ENCODE data around the gene ZNF628. TPM values are rescaled to one million over a fixed set of nuclear protein-coding genes. Genes with fewer than 3 reads are reported as not detected.
"Not testable (repeated sequence)": the region's sequence is repeated elsewhere in the genome, so short reads cannot be mapped to it uniquely, and the experiment has no call there.

ZNF628 gene
- total RNA-seq, 1 donor from 2014 or later: 15.8 TPM

DNA sequence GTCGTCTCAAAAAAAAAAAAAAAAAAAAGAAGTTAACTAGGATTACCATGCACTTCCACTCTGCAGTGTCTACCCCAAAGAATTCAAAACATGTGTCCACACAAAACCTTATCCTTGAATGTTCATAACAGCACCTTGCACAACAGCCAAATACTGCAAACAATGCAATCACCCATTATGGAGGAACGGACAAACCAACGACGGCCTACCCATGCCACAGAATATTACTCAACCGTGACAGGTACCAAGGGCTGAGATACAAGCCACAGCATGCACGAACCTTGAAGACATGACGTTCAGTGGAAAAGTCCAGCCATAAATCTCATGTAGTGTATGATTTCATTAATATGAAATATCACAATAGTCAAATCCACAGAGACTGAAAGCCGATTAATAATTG lies 30.4 kb upstream of the ZNF628 start:
- DNase-seq (ENCODE audit: low read depth): no peak

DNA sequence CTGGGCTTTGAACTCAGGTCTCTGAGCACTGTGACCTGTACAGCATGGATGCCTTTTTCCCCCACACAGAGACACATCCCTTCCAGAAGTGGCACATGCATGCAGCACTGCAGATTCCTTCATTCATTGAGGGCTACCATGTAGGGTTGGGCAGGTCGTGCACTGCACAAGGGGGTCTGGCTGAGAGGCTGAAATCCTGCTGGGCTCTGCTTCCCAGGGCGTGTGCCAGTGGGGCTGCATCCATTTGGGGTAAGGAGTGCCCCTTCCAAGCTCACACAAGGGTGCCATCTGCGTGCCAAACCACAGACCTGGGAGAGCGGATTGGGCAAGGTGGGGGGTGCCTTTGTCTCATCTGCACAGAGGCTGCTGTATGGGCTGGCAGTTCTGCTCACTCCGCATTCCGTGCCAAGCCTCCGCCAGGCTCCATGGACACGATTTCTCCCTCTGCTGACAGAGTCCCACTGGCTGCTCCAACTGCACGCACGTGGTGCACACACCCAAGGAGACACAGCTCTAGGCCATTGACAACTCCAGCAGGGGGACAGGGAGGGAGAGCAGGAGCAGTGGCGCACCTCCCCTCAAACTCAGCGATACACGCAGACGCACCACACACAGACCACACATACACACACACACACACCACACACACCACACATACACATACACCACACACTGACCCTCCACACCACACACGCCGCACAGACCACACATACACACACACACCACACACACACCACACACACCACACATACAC lies 28.8 kb upstream of the ZNF628 start:
- no peak overlapping the region for H3K4me3 ChIP-seq (ENCODE audit: low read depth, low read length)
- TF ChIP-seq, protein P1, sequence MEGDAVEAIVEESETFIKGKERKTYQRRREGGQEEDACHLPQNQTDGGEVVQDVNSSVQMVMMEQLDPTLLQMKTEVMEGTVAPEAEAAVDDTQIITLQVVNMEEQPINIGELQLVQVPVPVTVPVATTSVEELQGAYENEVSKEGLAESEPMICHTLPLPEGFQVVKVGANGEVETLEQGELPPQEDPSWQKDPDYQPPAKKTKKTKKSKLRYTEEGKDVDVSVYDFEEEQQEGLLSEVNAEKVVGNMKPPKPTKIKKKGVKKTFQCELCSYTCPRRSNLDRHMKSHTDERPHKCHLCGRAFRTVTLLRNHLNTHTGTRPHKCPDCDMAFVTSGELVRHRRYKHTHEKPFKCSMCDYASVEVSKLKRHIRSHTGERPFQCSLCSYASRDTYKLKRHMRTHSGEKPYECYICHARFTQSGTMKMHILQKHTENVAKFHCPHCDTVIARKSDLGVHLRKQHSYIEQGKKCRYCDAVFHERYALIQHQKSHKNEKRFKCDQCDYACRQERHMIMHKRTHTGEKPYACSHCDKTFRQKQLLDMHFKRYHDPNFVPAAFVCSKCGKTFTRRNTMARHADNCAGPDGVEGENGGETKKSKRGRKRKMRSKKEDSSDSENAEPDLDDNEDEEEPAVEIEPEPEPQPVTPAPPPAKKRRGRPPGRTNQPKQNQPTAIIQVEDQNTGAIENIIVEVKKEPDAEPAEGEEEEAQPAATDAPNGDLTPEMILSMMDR (IDR thresholded peaks at IDR 0.05; ENCODE audit: insufficient read depth, low read length, poor library complexity, severe bottlenecking): peak; percentile 13
- H3K36me3 ChIP-seq (ENCODE audit: control insufficient read depth, insufficient read depth, low read length): no peaks in the 10 kb centered on the region
- no peak for DNase-seq (ENCODE audit: low read depth)
- peaks cover 88% of the 10 kb centered on the region for H3K27me3 ChIP-seq (ENCODE audit: control insufficient read depth, insufficient read depth, low read length)

More for the DNA sequence above, 30.4 kb upstream of the ZNF628 start:
- TF ChIP-seq, protein P1 (IDR thresholded peaks at IDR 0.05; ENCODE audit: insufficient read depth, low read length, poor library complexity, severe bottlenecking): no peak
- Histone ChIP-seq H3K27me3 (ENCODE audit: control insufficient read depth, insufficient read depth, low read length) (peaks cover 84% of the 10 kb centered on the region), H3K36me3 (ENCODE audit: control insufficient read depth, insufficient read depth, low read length) (no peaks in the 10 kb centered on the region), H3K4me3 (ENCODE audit: low read depth, low read length) (no peak overlapping the region)

DNA sequence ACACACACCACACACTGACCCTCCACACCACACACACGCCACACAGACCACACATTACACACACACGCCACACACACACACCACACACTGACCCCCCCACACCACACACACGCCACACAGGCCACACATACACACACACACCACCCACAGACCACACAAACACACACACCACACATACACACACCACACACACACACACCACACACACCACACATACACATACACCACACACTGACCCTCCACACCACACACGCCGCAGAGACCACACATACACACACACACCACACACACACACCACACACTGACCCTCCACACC lies 28.3 kb upstream of the ZNF628 start:
- H3K4me3 ChIP-seq (ENCODE audit: low read depth, low read length); H3K36me3 ChIP-seq (ENCODE audit: control insufficient read depth, insufficient read depth, low read length); DNase-seq (ENCODE audit: low read depth): not testable (repeated sequence)
- peaks cover 85% of the 10 kb centered on the region for H3K27me3 ChIP-seq (ENCODE audit: control insufficient read depth, insufficient read depth, low read length)

DNA sequence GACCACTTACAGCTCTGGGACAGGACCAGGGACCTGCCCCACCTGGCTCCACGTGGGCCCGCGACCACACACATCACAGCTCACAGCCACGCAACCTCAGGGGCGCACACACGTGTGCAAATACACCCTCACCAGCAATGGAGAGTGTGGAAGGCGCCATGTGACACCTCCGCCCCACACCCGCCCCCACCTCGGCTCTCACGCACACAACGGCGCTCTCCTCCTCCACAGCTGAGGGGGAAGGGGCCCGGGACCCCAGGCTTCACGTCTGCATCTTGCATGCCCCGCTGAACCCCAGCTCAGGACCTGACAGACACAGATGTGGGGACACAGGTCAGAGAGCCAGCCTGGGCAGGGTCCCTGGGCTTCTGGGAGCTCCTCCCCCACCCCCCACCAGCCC lies 26.9 kb upstream of the ZNF628 start:
- peaks cover 73% of the 10 kb centered on the region for H3K27me3 ChIP-seq (ENCODE audit: control insufficient read depth, insufficient read depth, low read length)

DNA sequence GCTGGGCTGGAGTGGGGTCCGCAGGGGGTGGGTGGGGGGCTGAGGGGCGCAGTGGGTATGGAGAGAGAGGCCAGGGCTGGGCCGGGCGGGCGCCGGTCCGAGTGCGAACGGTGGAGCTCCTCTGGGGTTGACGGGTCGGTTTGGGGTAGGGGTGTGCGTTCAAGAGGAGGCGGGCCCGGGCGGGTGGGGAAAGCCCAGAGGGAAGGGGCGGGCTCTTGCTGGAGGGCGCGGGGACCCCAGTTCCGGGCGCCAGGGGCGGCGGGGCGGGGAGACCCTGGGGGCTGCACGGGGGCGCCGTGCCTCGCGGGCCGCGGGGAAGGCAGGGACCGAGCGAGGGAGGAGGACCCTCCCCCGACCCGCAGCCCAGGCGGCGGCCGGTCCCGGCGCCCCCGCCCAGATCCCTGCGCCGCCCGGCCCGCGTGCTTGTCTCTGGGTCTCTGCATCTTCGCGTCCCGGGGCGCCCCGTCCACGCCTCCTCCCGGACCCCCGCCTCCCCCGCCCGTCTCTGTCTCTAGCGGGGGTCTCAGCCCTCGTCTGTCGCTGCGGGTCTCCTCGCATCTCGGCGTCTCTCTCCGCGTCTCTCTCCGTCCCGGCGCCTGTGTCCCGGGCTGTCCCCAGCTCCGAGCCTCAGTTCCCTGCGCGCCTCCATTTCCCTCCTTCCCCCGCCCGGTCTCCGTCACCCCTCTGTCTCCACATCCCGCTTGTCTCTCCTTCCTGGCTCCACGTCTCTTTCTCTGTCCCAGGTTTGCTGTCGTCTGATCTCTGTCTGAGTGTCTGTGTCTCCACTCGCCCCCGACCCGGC lies 25.1 kb upstream of the ZNF628 start:
- TF ChIP-seq, protein P1 (IDR thresholded peaks at IDR 0.05; ENCODE audit: insufficient read depth, low read length, poor library complexity, severe bottlenecking): no peak
- Histone ChIP-seq H3K27me3 (ENCODE audit: control insufficient read depth, insufficient read depth, low read length) (peaks cover 61% of the 10 kb centered on the region), H3K4me3 (ENCODE audit: low read depth, low read length) (no peak overlapping the region), H3K36me3 (ENCODE audit: control insufficient read depth, insufficient read depth, low read length) (no peaks in the 10 kb centered on the region)
- DNase-seq (ENCODE audit: low read depth): no peak

More for the DNA sequence above, 26.9 kb upstream of the ZNF628 start:
- Histone ChIP-seq H3K4me3 (ENCODE audit: low read depth, low read length) (no peak overlapping the region), H3K36me3 (ENCODE audit: control insufficient read depth, insufficient read depth, low read length) (no peaks in the 10 kb centered on the region)
- TF ChIP-seq, protein P1 (IDR thresholded peaks at IDR 0.05; ENCODE audit: insufficient read depth, low read length, poor library complexity, severe bottlenecking): no peak
- no peak for DNase-seq (ENCODE audit: low read depth)

DNA sequence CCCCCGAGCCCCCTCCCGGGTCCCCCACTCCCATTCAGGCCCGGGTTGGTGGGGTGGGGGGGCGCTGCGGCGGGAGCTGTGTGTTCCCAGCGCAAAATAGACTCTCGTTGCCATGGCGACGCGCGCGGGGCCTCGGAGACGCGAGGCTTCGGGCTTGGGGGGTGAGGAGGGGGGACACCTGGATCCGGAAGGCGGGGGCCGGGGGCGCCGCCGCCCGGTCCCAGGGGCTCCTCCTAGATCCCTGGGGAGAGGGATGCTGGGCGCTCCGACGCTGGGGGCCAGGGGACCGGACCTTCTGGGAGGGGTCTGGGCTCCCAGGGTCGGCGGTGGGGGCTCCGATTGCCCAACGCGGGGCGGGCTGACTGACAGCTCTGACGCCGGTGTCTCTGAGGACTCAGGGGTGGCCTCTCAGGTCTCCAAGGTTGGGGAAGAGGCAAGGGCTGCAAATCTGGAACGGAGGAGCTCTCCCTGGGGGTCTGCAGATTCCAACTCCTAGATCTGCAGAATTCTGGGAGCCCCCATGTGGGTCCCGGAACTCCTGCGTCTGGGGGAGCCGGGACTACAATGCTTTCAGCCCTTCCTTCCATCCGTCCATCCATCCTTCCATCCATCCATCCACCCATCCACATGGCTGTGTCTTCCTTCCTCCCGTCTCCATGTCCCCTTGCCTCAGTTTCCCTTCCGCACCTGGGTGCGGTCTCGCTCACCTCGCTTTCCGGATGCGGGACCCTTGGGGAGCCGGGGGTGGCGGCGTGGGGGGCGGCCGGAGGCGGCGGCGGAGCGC lies 24.3 kb upstream of the ZNF628 start:
- no peak for DNase-seq (ENCODE audit: low read depth)
- H3K4me3 ChIP-seq (ENCODE audit: low read depth, low read length): no peak overlapping the region
- H3K27me3 ChIP-seq (ENCODE audit: control insufficient read depth, insufficient read depth, low read length): peaks cover 53% of the 10 kb centered on the region
- TF ChIP-seq, protein P1 (IDR thresholded peaks at IDR 0.05; ENCODE audit: insufficient read depth, low read length, poor library complexity, severe bottlenecking): no peak
- no peaks in the 10 kb centered on the region for H3K36me3 ChIP-seq (ENCODE audit: control insufficient read depth, insufficient read depth, low read length)

Data from kidney epithelial cell (primary cell).